Activated T-helper 17 cell treated with anti-CD3 and anti-CD28 coated beads, Interleukin-2, amount 50 U/mL, for 72 hours (primary cell): ENCODE results near the gene CRADD. TPM values are rescaled to one million over a fixed set of nuclear protein-coding genes. Genes with fewer than 3 reads are reported as not detected.
"Not testable (repeated sequence)": the region's sequence is repeated elsewhere in the genome, so short reads cannot be mapped to it uniquely, and the experiment has no call there.

ENCODE experiments used
- ATAC-seq: fragments of 150-1000 bp; cut with Tn5 transposase; replicated peaks from 2 replicates; pipeline ENCODE4 v1.10.0; 2021; ENCODE audit warnings: mild to moderate bottlenecking, moderate library complexity
- H3K27ac Mint-ChIP-seq: one replicate; pipeline ENCODE4 v1.8.0; 2022; ENCODE audit warnings: mixed read lengths
- H3K27me3 Mint-ChIP-seq: one replicate; pipeline ENCODE4 v1.8.0; 2022; ENCODE audit warnings: mixed read lengths
- H3K36me3 Mint-ChIP-seq: one replicate; pipeline ENCODE4 v1.8.0; 2022; ENCODE audit warnings: low read depth, mild to moderate bottlenecking, mixed read lengths
- H3K4me1 Mint-ChIP-seq: one replicate; pipeline ENCODE4 v1.8.0; 2022; ENCODE audit warnings: mixed read lengths
- H3K4me3 Mint-ChIP-seq: one replicate; pipeline ENCODE4 v1.8.0; 2022; ENCODE audit warnings: mild to moderate bottlenecking, mixed read lengths
- H3K9me3 Mint-ChIP-seq: one replicate; pipeline ENCODE4 v1.8.0; 2022; ENCODE audit warnings: mixed read lengths
- total RNA-seq, 2 donors: library from RNA; stranded (reverse); gene quantifications; one replicate each; pipeline ENCODE4 v1.2.3, GENCODE V29; 2022

The CRADD gene
- total RNA-seq, 2 donors from 2014 or later, result 21.4 to 23.0 TPM

DNA sequence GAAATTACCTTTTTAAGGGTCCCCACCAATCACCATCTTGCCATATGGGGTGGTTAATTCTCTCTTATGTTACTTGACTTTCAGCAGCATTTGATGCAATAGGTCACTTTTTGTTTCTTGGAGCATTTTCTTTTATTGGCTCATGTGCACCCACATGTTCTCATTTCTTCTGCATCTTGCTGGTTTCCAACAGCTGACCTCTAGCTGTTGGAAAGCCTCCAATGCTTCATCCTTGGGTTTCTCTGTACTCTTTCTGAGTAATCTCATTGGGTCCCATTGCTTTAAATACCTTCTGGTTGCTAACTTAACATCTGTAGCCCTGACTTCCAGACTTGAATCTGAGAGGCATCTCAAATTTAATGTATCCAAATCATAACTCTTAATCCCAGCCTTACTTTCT lies 116.8 kb downstream of the CRADD start:
- Mint-ChIP-seq H3K27ac (no peak overlapping the region), H3K36me3 (peaks cover 15% of the 10 kb centered on the region), H3K4me1 (peaks cover 28% of the 10 kb centered on the region), H3K4me3 (no peak overlapping the region), H3K27me3 (no peaks in the 10 kb centered on the region), H3K9me3 (no peaks in the 10 kb centered on the region)
- no peak for ATAC-seq

DNA sequence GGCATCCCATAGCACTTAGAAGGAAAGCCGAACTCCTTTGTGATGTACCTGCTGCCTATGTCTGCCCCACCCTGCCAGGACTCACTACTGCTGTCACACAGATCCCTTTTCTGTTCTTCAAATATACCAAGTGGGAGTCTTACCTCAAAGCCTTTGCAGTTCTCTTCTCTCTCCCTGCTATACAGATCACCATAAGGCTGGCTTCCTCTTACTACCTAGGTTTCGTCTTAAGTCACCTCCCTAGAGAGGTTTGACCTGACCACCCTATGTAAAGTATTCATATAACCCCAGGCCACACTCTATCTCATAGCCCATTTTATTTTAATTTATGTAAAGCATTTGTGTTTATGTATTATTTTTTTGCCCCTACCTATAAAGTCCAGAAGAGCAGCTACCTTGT lies 117.6 kb downstream of the CRADD start:
- Mint-ChIP-seq H3K36me3 (peaks cover 16% of the 10 kb centered on the region), H3K27me3 (no peaks in the 10 kb centered on the region), H3K9me3 (no peaks in the 10 kb centered on the region), H3K27ac (no peak overlapping the region), H3K4me1 (peaks cover 21% of the 10 kb centered on the region), H3K4me3 (no peak overlapping the region)
- no peak for ATAC-seq

DNA sequence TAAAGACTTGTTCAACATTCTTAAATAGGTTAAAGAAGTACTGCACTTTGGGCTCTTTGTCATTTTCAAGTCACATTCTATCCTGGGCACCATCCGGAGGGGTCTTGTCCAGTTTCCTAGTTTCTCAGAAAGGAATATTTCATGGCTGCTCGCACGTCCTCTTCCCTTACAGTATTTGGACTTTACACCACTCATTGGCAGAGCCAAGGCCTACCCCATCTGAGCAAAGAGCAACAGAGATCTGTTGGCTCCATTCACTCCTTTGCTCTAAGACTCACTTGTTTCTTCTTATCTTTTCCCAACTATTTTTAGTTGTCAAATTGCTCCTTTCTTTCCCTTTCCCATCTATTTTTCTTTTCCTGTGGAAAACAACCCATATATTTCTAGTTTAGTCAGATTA lies 118.2 kb downstream of the CRADD start:
- ATAC-seq, result no peak
- peaks cover 19% of the 10 kb centered on the region for H3K36me3 Mint-ChIP-seq

DNA sequence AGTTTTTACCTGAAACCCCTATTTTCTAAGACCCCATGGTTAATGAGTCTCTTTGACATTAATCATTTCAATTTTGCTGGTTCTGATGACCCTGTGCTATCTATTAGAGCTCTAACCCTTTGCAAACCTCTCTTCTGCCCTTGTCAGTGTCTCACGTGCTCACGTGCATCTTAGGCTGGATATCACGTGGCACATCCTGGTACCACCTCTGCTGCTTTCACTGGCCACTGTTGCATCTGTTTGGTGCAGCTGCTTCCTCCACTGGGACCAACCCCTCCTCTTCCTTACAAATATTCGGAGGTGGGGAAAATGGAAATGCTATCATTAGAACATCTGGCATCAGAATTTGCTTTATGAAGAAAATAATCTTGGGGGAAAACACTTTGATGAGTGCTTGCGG lies 119.6 kb downstream of the CRADD start:
- H3K27me3 Mint-ChIP-seq, result no peaks in the 10 kb centered on the region

More for the DNA sequence above, 118.2 kb downstream of the CRADD start:
- no peaks in the 10 kb centered on the region for H3K9me3 Mint-ChIP-seq
- peaks cover 17% of the 10 kb centered on the region for H3K4me1 Mint-ChIP-seq
- no peaks in the 10 kb centered on the region for H3K27me3 Mint-ChIP-seq
- no peak overlapping the region for H3K4me3 Mint-ChIP-seq
- H3K27ac Mint-ChIP-seq, result no peak overlapping the region

DNA sequence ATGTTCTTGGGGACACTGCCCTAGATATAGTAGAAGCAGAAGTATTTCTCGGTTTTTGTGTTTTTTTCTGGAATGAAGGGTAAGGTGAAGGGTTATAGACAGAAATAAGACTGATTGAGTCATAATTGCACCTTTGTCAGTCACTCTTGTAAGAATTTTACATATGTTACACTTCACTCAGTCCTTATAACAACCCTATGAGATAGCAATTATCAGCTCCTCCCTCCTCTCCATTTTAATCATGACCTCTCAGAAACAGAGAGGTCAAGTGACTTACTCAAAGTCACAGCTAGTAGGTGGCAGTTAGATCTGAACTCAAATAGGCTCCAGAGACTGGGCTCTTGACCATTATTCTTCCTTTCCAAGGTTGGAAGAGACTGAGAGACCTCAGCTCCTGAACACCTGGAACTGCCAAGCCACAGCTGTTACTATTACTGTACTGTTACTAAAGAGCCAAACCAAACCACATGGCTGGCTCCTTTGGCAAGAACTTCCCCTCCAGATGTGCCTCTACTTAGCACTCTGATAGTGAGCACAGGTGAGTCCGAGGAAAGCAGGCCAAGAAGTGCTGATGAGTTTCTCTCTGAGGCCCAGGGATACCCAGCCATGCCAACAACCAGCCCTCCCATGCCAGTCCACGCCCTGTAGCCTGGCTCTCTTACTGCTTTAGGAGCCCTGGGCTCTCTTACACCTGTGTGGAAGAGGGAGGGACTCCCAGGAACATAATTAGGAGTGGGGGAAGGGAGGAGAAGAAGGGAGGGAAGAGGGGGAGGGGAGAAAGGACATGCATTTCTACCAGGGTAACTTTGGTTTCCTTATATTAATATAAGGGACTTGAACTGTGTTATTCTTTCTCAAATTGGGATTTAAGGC lies 121.3 kb downstream of the CRADD start:
- Mint-ChIP-seq H3K27ac (peak overlapping the region; percentile 36), H3K36me3 (peaks cover 23% of the 10 kb centered on the region), H3K4me3 (peak overlapping the region; percentile 16), H3K9me3 (no peaks in the 10 kb centered on the region), H3K4me1 (peaks cover 12% of the 10 kb centered on the region), H3K27me3 (no peaks in the 10 kb centered on the region)
- ATAC-seq, result peak; percentile 92

More for the DNA sequence above, 119.6 kb downstream of the CRADD start:
- no peaks in the 10 kb centered on the region for H3K9me3 Mint-ChIP-seq
- H3K27ac Mint-ChIP-seq, result no peak overlapping the region
- no peak overlapping the region for H3K4me3 Mint-ChIP-seq
- H3K4me1 Mint-ChIP-seq, result peaks cover 12% of the 10 kb centered on the region
- peaks cover 23% of the 10 kb centered on the region for H3K36me3 Mint-ChIP-seq
- no peak for ATAC-seq

DNA sequence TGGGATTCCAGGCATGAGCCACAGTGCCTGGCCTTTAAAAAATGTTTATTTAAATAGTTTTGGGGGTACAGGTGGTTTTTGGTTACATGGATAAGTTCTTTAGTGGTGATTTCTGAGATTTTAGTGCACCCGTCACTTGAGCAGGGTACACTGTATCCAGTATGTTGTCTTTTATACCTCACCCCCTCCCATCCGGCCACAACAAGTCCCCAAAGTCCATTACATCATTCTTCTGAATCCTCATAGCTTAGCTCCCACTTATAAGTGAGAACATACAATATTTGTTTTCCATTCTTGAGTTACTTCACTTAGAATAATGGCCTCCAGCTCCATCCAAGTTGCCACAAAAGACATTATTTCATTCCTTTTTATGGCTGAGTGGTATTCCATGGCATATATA lies 124.5 kb downstream of the CRADD start:
- ATAC-seq, H3K9me3 Mint-ChIP-seq: not testable (repeated sequence)

DNA sequence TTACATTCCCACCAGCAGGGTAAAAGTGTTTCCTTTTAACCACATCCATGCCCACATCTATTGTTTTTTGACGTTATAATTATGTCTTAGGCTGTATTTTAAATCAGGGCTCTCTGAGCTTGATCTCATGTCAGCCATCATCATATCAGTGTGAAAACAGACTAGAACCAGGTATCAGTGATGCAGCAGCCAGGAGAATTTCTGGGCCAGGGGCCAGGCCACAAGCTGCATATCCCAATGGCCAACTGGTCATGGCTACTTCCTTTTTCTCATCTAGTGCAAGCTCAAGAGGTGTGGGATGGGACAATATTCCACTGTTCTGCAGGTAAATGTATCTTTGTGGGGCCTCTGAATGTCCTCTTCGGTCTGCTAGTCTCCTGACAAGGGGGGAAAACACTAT lies 125.1 kb downstream of the CRADD start:
- no peak for ATAC-seq

More for the DNA sequence above, 124.5 kb downstream of the CRADD start:
- not testable (repeated sequence) for H3K27ac Mint-ChIP-seq, H3K27me3 Mint-ChIP-seq, H3K4me3 Mint-ChIP-seq
- H3K36me3 Mint-ChIP-seq, result peaks cover 33% of the 10 kb centered on the region
- peaks cover 20% of the 10 kb centered on the region for H3K4me1 Mint-ChIP-seq

DNA sequence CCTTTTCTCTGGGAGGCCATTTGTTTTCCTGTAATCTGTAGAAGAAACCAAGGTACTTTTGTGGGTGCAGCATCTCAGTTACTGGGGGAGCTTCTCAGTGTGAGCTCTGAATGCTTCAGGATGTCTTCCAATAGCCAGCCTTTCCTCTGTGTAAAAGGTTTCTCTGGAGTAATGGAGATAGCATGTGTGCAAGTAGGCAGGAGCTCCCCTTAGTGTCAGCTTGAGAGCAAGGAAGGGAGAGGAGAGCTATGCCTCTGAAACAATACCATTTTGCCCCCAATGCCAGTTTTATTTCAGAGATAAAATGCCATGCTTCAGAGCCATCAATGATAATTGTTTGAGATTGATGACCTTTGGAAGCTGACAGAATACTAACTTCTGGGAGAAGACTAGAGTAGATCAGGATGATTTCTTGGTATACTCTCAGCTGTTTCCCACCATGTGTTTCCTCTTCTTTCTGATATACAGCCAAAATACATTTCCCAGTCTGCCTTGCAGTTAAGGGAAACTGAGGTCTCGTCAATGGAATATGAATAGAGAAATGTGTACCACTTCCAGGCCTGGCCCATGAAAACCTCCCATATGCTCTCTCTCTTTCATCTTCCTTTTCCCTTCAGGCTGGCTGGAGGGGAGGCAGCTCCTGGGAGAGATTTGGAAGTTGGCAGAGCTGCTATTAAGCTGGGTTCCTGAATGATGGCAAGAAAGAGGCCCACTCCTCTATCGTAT lies 125.7 kb downstream of the CRADD start:
- Mint-ChIP-seq H3K4me1 (peaks cover 21% of the 10 kb centered on the region), H3K4me3 (no peak overlapping the region), H3K9me3 (no peaks in the 10 kb centered on the region), H3K27me3 (no peaks in the 10 kb centered on the region), H3K27ac (no peak overlapping the region), H3K36me3 (peaks cover 34% of the 10 kb centered on the region)
- no peak for ATAC-seq

More for the DNA sequence above, 125.1 kb downstream of the CRADD start:
- peaks cover 21% of the 10 kb centered on the region for H3K4me1 Mint-ChIP-seq
- H3K9me3 Mint-ChIP-seq, result no peaks in the 10 kb centered on the region
- no peak overlapping the region for H3K4me3 Mint-ChIP-seq
- no peak overlapping the region for H3K27ac Mint-ChIP-seq
- H3K36me3 Mint-ChIP-seq, result peaks cover 34% of the 10 kb centered on the region
- no peaks in the 10 kb centered on the region for H3K27me3 Mint-ChIP-seq

DNA sequence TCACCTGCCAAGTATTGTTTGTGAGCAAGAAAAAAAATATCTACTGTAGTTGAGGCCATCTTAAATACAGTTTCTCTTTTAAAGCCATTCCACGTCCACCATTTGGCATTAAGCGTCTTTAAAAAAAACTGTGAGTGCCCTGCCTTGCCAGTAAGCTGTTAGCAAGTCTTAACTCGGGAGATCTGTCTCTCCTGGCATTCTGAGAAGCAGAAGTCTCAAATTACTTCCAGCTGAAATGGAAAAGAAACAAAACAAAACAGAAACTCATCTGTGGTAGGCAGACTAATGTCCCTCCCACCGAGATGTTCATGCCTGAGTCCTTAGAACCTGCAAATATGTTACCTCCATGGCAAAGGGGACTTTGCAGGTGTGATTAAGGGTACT lies 126.2 kb downstream of the CRADD start:
- Mint-ChIP-seq H3K27ac (no peak overlapping the region), H3K9me3 (no peaks in the 10 kb centered on the region), H3K36me3 (peaks cover 29% of the 10 kb centered on the region), H3K27me3 (no peaks in the 10 kb centered on the region), H3K4me3 (no peak overlapping the region), H3K4me1 (peaks cover 16% of the 10 kb centered on the region)
- no peak for ATAC-seq

DNA sequence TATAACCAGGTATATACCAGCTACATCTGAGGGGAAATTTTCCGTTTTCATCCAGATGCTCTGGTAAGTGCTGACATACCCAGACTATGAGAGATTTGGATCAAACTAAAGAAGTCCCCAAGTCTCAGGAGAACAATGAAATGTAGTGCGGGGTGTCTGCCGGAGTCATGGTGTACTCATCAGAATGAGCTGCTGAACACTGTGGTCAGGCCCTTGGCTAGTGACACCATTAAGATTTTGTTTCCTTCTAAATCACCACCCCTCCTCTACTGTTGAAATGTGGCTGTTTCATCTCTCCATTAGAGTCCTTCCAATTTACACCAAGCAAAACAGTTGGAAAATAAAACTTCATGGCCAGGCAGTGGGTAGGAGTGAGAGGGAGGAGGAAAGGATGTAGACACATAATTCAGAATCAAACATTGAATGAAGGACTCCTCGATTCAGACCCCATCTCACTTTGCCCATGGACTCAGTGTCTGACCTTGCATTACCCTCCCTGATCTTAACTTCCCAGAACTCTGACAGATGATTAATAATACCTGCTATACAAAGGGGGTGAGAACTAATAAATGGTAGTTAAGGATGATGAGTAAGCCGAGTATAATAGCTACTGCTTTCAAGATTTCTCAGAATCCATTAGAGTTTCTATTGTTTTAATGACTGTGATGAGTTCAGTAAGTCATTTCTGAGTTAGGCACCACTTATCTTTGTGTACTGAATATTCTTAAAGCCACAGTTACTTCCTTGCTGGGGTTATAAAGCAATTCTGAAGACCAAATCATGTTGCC lies 127.4 kb downstream of the CRADD start:
- peaks cover 23% of the 10 kb centered on the region for H3K36me3 Mint-ChIP-seq
- peak; percentile 76 for ATAC-seq
- no peaks in the 10 kb centered on the region for H3K9me3 Mint-ChIP-seq
- H3K27me3 Mint-ChIP-seq, result no peaks in the 10 kb centered on the region
- no peak overlapping the region for H3K4me3 Mint-ChIP-seq
- H3K4me1 Mint-ChIP-seq, result peaks cover 17% of the 10 kb centered on the region
- H3K27ac Mint-ChIP-seq, result peak overlapping the region; percentile 77

DNA sequence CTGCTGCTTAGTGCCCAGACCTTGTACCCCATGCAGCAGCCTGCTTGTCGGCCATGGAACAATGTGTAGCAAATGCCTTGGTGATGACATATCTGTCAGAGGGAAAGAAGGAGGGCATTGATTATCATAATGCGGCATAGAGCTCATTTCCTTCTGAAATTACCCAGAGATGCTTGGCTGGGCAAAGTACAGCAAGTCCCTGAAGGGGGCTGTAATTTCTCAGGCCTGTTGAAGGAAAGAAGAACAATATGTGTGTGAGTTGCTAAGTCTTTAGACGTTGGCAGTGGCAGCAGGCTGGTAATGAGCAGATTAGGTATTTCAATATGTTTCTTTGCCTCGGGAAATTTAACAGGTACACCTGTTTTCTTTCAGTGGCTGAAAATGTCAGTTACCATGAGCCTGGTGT lies 128.6 kb downstream of the CRADD start:
- no peak for ATAC-seq
- peaks cover 19% of the 10 kb centered on the region for H3K36me3 Mint-ChIP-seq
- peaks cover 21% of the 10 kb centered on the region for H3K4me1 Mint-ChIP-seq
- H3K27ac Mint-ChIP-seq, result no peak overlapping the region
- H3K27me3 Mint-ChIP-seq, result no peaks in the 10 kb centered on the region
- H3K4me3 Mint-ChIP-seq, result no peak overlapping the region
- H3K9me3 Mint-ChIP-seq, result no peaks in the 10 kb centered on the region

DNA sequence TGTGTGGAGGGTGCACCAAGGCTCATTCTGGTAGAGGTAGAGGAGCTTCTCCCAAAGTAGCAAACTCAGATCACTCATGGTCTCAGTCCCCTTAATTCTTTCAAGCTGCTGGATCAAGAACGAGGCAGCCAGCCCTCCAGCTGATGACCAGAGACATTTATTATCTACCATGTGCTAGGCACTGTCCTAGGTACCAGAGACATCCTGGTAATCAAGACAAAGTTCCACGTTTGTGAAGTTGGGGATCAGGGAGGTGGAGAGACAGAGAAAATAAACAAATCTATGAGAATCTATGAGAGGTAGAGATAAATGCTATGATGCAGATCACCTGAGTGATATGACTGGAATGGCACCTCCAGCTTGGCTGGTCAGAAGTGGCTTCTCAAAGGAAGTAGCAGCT lies 130.2 kb downstream of the CRADD start:
- Mint-ChIP-seq H3K27ac (no peak overlapping the region), H3K9me3 (no peaks in the 10 kb centered on the region), H3K4me1 (peaks cover 21% of the 10 kb centered on the region), H3K4me3 (no peak overlapping the region), H3K27me3 (no peaks in the 10 kb centered on the region), H3K36me3 (peaks cover 19% of the 10 kb centered on the region)
- no peak for ATAC-seq

DNA sequence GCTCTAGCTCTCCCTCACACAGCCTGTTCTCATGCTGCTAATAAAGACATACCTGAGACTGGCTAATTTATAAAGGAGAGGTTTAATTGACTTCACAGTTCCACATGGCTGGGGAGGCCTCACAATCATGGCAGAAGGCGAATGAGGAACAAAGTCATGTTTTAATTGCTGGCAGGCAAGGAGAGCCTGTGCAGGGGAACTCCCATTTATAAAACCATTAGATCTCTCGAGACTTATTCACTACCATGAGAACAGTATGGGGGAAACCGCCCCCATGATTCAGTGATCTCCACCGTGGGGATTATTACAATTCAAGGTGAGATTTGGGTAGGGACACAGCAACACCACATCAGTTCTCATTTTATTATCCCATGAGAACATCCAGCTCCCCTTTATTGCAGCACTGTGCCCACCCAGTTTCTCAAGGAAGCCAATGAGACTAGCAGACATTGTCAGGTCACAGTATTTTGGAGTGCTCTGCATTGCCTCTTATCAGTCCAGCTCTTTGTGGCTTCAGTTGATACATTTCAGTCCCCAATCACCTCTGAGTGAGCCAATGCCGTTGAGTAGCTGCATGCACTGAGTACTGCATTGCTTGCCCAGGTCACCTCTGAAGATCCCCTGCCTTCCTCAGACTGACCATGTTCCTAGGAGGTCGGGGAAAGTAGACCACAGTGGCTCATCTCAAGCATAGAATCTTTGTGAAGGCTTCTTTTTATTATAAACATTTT lies 131.2 kb downstream of the CRADD start:
- H3K36me3 Mint-ChIP-seq, result peaks cover 19% of the 10 kb centered on the region
- ATAC-seq, result no peak

DNA sequence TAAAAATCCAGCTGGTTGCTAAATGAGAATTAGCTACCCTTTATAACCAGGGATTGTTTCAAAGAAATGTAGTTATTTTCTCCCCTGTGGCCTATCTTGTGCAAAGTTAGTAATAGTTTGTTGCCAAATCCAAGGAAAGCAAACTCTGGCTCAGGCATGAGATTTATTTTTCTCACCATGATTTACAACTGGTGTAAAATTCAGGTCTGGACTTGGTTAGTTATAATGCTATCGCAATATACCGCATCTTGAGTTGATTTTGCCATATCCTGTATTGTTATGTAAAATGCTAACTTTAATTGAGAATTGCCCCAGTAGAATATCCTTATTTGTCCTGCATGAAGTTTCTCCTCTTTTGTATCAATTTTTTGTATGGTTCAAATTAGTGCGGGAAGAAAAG lies 135.5 kb downstream of the CRADD start:
- Mint-ChIP-seq H3K4me1 (peaks cover 6% of the 10 kb centered on the region), H3K9me3 (no peaks in the 10 kb centered on the region), H3K36me3 (peaks cover 19% of the 10 kb centered on the region), H3K27me3 (no peaks in the 10 kb centered on the region), H3K4me3 (no peak overlapping the region), H3K27ac (no peak overlapping the region)
- ATAC-seq, result no peak

More for the DNA sequence above, 131.2 kb downstream of the CRADD start:
- no peaks in the 10 kb centered on the region for H3K27me3 Mint-ChIP-seq
- H3K4me3 Mint-ChIP-seq, result no peak overlapping the region
- H3K4me1 Mint-ChIP-seq, result peaks cover 21% of the 10 kb centered on the region
- H3K9me3 Mint-ChIP-seq, result no peaks in the 10 kb centered on the region
- no peak overlapping the region for H3K27ac Mint-ChIP-seq
